AG10803 (cell line): ENCODE data around the gene ZNF570.

Experiments
- DNase-seq: peaks from one replicate; pipeline ENCODE4 v3.0.0; 2010; ENCODE audit warnings: low read depth
- H3K4me3 ChIP-seq: 2 replicates; pipeline ENCODE4 v1.5.1; 2011; ENCODE audit warnings: mild to moderate bottlenecking, low read length, control low read depth
- TF ChIP-seq, protein P1 (sequence below): conservative IDR thresholded peaks from 2 replicates; pipeline ENCODE4 v1.5.1; 2011; ENCODE audit warnings: mild to moderate bottlenecking, low read length, control low read depth, inconsistent platforms

ZNF570 gene

GRCh38 chr19:37472165-37472564 lies 3.0 kb downstream of the ZNF570 start:
- TF ChIP-seq, protein P1, sequence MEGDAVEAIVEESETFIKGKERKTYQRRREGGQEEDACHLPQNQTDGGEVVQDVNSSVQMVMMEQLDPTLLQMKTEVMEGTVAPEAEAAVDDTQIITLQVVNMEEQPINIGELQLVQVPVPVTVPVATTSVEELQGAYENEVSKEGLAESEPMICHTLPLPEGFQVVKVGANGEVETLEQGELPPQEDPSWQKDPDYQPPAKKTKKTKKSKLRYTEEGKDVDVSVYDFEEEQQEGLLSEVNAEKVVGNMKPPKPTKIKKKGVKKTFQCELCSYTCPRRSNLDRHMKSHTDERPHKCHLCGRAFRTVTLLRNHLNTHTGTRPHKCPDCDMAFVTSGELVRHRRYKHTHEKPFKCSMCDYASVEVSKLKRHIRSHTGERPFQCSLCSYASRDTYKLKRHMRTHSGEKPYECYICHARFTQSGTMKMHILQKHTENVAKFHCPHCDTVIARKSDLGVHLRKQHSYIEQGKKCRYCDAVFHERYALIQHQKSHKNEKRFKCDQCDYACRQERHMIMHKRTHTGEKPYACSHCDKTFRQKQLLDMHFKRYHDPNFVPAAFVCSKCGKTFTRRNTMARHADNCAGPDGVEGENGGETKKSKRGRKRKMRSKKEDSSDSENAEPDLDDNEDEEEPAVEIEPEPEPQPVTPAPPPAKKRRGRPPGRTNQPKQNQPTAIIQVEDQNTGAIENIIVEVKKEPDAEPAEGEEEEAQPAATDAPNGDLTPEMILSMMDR: no peak
- DNase-seq: no peak
- no peak overlapping the region for H3K4me3 ChIP-seq

DNA sequence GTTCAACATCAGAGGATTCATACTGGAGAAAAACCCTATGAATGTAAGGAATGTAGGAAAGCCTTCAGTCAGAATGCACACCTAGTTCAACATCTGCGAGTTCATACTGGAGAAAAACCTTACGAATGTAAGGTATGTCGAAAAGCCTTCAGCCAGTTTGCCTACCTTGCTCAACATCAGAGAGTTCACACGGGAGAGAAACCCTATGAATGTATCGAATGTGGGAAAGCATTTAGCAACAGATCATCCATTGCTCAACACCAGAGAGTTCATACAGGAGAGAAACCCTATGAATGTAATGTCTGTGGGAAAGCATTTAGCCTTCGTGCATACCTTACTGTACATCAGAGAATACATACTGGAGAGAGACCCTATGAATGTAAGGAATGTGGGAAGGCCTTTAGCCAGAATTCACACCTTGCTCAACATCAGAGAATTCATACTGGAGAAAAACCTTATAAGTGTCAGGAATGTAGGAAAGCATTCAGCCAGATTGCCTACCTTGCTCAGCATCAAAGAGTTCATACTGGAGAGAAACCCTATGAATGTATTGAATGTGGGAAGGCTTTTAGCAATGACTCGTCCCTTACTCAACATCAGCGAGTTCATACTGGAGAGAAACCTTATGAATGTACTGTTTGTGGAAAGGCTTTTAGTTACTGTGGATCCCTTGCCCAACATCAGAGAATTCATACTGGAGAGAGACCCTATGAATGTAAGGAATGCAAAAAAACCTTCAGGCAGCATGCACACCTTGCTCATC lies 15.4 kb downstream of the ZNF570 start:
- TF ChIP-seq, protein P1: no peak
- H3K4me3 ChIP-seq: no peak overlapping the region
- DNase-seq: no peak

DNA sequence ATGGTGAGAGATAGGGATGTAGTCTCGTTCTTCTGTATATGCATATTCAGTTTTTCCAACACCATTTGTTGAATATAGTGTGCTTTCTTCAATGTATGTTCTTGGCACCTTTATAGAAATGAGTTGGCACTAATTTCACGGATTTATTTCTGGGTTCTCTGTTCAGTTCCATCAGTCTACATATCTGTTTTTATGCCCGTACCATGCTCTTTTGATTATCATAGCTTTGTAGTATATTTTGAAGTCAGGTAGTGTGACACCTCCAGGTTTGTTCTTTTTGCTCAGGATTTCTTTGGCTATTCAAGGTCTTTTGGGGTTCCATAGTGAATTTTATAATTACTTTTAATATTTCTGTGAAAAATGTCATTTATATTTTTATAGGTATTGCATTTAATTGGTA lies 23.1 kb downstream of the ZNF570 start:
- TF ChIP-seq, protein P1: no peak
- no peak for DNase-seq
- H3K4me3 ChIP-seq: no peak overlapping the region

GRCh38 chr19:37505958-37506386 lies 36.8 kb downstream of the ZNF570 start:
- DNase-seq: no peak
- TF ChIP-seq, protein P1: no peak
- H3K4me3 ChIP-seq: peak overlapping the region; percentile 73

DNA sequence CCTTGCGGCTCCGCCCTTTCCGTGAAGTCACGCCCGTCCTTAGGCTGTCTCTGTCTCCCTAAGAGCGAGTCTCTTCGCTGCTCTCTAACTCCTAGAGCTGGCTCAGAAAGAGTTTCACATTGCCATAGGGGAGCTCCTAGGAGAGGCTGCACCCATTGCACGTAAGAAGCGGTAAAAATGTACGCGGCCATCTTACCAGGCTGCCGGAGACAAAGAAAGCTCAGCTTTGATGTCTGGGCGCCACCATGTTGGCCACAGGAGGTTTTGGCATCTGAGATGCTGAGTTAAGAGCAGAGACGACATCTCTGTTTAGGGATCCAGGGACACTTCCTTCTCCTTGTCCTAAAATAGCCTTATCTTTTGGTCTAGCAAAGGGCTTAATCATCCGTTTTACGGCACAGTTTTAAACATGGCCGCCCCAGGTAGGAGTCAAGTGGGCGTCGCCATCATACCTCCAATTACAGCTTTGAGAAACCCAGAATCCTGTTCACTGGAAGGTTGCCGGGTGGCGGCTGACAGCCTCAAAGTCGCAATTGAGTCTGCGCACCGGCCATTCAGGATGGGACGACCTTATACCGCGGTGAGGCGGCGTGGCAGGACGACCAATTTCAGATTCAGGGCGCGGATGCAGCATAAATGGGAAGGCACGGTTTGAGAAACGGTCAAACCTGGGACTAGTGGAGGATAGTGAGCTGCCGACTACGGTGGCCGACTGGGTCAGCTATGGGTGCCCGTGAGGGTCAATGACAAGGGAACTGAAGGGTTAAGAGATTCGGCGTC lies 37.4 kb downstream of the ZNF570 start, which contains the start of gene ZNF793:
ZNF793 (plus strand) TSS at position 553 of the 780 bp plus-strand sequence. CDS start 16,501 bp downstream, outside the sequence.
- H3K4me3 ChIP-seq: peak within 1 kb of the TSS; percentile 73
- peak; percentile 61 for DNase-seq
- TF ChIP-seq, protein P1: no peak

GRCh38 chr19:37507167-37507464 lies 38.0 kb downstream of the ZNF570 start:
- peak overlapping the region; percentile 73 for H3K4me3 ChIP-seq
- no peak for DNase-seq
- TF ChIP-seq, protein P1: no peak
